Kidney epithelial cell (primary cell): ENCODE data around the gene CCDC61. TPM values are rescaled to one million over a fixed set of nuclear protein-coding genes. Genes with fewer than 3 reads are reported as not detected.

Experiments used
- DNase-seq: peaks from one replicate; pipeline ENCODE4 v3.0.0-alpha.2; 2010; ENCODE audit warnings: low read depth
- H3K27me3 ChIP-seq: 2 replicates; pipeline ENCODE4 v1.6.0; 2011; ENCODE audit warnings: low read length; ENCODE audit not compliant: control insufficient read depth, insufficient read depth
- H3K36me3 ChIP-seq: 2 replicates; pipeline ENCODE4 v1.5.1; 2011; ENCODE audit warnings: low read length; ENCODE audit not compliant: control insufficient read depth, insufficient read depth
- H3K4me3 ChIP-seq: 2 replicates; pipeline ENCODE4 v1.5.1; 2011; ENCODE audit warnings: low read depth, mild to moderate bottlenecking, control low read depth, low read length
- total RNA-seq: library from RNA; depleted of rRNA; stranded (reverse); fragments of >200 nt; gene quantifications from 2 replicates; pipeline ENCODE4 v1.2.3, GENCODE V29; 2015
- TF ChIP-seq, protein P1 (sequence below): IDR thresholded peaks from 2 replicates; pipeline ENCODE4 v1.5.1; 2011; ENCODE audit warnings: mild to moderate bottlenecking, moderate library complexity, low read length, control low read depth, inconsistent platforms; ENCODE audit not compliant: insufficient read depth, poor library complexity, severe bottlenecking

Gene CCDC61
- total RNA-seq, 1 donor from 2014 or later = 7.1 TPM

DNA sequence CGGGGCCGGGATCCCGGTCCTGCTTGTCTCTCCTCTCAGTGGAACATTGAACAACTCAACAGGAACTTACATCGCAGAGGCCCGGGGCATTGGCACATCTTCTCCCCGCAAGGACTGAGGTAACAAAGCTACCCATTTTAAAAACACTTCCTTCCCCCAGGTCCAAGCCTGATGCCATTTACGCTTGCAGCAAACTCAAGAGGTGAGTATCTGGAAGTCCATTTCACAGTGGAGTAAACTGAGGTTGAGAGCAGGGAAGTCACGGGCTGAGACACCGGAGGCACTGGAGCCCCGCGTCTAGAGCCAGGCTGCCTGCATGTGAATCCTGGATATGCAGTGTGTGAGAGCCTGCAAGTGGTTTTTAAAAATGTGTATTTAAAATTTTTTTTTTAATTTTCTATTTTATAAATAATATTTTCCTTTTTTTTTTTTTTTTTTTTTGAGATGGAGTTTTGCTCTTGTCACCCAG is 28.1 kb downstream of the CCDC61 start:
- TF ChIP-seq, protein P1, sequence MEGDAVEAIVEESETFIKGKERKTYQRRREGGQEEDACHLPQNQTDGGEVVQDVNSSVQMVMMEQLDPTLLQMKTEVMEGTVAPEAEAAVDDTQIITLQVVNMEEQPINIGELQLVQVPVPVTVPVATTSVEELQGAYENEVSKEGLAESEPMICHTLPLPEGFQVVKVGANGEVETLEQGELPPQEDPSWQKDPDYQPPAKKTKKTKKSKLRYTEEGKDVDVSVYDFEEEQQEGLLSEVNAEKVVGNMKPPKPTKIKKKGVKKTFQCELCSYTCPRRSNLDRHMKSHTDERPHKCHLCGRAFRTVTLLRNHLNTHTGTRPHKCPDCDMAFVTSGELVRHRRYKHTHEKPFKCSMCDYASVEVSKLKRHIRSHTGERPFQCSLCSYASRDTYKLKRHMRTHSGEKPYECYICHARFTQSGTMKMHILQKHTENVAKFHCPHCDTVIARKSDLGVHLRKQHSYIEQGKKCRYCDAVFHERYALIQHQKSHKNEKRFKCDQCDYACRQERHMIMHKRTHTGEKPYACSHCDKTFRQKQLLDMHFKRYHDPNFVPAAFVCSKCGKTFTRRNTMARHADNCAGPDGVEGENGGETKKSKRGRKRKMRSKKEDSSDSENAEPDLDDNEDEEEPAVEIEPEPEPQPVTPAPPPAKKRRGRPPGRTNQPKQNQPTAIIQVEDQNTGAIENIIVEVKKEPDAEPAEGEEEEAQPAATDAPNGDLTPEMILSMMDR = no peak
- DNase-seq = no peak

DNA sequence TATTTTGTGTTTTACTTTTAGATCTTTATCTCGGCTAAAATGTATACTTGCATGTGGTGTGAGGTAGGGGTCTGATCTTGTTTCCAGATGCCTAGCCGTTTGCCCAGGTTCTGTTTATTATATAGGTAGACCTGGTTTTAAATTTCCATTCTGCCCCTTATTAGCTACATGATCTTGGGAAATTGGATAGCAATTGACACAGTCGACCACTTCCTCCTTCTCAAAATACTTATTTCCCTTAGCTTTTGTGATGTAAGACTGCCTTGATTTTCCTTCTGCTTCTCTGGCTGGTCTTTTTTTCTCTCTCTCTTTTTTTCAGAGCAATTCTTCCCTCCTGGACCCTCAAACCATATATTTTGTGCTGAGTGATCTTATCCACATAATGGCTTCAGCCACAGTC is 30.6 kb downstream of the CCDC61 start:
- TF ChIP-seq, protein P1 = no peak
- no peak for DNase-seq
- H3K36me3 ChIP-seq = no peaks in the 10 kb centered on the region

More for the DNA sequence above, 28.1 kb downstream of the CCDC61 start:
- Histone ChIP-seq H3K36me3 (no peaks in the 10 kb centered on the region), H3K4me3 (no peak overlapping the region), H3K27me3 (peaks cover 25% of the 10 kb centered on the region)

DNA sequence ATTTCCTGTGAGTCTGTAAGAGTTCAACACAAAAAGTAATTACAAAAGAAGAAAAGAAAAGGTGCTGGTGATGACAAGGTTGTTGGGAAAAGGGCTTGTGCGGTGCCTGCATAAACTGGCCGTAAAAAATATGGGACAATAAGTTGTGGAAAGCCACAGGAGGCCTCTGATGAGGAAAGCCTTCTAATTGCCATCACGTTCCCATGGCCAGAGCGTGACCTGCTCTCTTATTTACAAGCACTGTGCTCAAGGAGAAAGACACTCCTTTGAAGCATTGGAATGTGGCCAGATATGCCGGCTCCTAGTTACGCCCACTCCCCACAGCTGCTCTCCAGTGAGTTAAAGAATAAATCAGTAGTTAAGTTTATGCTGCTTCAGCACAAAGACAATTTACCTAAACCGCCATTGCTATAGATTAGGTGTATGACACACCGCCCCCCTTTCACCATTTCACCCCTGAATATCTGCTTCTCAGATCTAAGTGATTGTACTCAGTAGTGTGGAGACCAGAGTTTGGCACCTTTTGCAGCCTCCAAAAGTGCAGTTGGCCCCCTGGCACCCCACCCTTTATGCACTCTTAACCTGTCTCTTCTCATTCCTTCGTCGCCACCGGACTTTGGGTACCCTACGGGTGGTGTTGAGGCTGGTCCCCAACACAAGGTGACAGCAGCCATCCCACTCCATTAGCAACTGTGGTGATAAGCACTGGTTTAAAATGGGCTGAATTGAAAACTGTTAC is 35.7 kb downstream of the CCDC61 start:
- no peak for DNase-seq
- Histone ChIP-seq H3K27me3 (peaks cover 13% of the 10 kb centered on the region), H3K36me3 (no peaks in the 10 kb centered on the region), H3K4me3 (no peak overlapping the region)
- TF ChIP-seq, protein P1 = no peak

More for the DNA sequence above, 30.6 kb downstream of the CCDC61 start:
- Histone ChIP-seq H3K4me3 (no peak overlapping the region), H3K27me3 (peaks cover 28% of the 10 kb centered on the region)

DNA sequence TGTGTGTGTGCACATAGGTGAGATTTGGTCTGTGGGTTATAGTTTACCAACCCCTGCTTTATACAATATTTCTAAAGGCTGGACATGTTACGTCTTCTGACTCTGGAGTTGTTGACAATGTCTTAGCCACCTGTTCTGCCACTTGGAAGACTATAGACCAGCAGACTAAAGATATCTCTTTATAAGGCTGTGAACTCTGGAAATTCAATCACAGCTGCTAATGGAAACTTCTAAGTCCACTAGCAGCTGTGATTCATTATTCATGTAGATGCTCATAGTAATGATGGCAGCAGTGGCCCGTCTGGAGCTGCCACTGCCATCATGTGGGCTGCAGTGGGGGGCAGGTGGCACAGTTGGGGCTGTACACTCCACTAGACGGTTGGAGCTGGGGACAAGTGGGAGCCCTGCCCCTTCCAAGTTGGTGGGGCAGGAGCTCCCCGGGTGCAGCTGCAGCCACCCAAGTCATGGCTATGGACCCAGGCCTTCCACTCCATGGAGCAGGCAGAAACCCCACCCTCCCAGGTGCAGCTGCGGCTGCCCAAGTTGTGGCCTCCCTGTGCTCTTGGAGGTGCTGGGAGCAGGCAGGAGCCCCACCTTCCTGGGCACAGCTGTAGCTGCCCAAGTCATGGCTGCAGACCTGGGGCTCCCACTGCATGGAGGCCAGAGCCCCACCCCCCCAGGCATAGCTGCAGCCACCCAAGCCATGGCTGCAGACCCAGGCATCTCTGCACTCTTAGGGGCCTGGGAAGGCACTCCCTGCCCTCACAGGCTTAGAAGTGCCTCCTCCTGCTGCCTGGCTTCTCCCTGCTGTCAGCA is 36.7 kb downstream of the CCDC61 start:
- DNase-seq = no peak

DNA sequence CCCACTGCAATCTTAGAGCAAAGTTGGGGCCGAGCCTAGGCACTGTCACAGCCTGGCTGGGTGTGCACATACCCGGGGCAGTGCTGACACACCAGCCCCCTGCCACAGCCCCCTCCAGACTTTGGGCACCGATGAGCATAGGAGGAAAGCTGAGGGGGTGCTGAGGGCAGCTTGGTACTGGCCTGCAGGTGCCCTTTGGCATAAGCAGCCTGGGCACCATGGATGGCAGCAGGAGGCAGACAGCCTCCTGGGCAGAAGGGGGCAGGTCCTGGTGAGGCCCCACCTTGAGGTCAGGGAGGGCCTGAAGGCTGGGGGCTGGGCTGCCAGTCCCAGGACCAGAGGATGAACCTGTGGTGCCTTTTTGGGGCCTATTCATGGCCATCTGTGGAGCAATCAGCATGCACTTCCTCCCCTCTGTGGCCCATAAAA is 37.3 kb downstream of the CCDC61 start:
- no peak for DNase-seq
- TF ChIP-seq, protein P1 = no peak
- peaks cover 18% of the 10 kb centered on the region for H3K27me3 ChIP-seq

More for the DNA sequence above, 36.7 kb downstream of the CCDC61 start:
- no peak overlapping the region for H3K4me3 ChIP-seq
- no peaks in the 10 kb centered on the region for H3K36me3 ChIP-seq
- peaks cover 18% of the 10 kb centered on the region for H3K27me3 ChIP-seq
- TF ChIP-seq, protein P1 = no peak

More for the DNA sequence above, 37.3 kb downstream of the CCDC61 start:
- H3K4me3 ChIP-seq = no peak overlapping the region
- H3K36me3 ChIP-seq = no peaks in the 10 kb centered on the region
